ENCODE results near the gene APBA2. TPM values are rescaled to one million over a fixed set of nuclear protein-coding genes. Genes with fewer than 3 reads are reported as not detected.

The APBA2 gene
- total RNA-seq, 1 experiment from 2014 or later, result not detected

DNA sequence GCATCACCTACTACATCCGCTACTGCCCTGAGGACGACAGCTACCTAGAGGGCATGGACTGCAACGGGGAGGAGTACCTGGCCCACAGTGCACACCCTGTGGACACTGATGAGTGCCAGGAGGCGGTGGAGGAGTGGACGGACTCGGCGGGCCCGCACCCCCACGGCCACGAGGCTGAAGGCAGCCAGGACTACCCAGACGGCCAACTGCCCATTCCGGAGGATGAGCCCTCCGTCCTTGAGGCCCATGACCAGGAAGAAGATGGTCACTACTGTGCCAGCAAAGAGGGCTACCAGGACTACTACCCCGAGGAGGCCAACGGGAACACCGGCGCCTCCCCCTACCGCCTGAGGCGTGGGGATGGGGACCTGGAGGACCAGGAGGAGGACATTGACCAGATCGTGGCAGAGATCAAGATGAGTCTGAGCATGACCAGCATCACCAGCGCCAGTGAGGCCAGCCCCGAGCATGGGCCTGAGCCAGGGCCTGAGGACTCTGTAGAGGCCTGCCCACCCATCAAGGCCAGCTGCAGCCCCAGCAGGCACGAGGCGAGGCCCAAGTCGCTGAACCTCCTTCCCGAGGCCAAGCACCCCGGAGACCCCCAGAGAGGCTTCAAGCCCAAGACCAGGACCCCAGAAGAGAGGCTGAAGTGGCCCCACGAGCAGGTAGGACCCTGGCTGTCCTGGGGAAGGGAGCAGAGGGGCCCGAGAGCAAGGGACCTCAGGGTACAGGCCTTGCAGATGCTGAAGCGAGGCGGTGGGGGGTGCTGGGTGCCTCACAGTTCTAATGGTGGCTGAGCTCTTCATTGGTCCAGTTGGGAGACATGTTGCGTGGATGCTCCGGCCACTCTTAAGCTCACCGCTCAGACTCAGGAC, 168.6 kb downstream of the APBA2 start:
- Histone ChIP-seq H4K20me1 (ENCODE audit: insufficient read depth, low read depth, low read length) (no peaks in the 10 kb centered on the region), H3K27ac (ENCODE audit: low read length) (no peak overlapping the region), H3K9me3 (ENCODE audit: low read length) (no peaks in the 10 kb centered on the region), H3K79me2 (ENCODE audit: low read length) (no peaks in the 10 kb centered on the region), H3K4me1 (ENCODE audit: low read length) (no peaks in the 10 kb centered on the region), H3K36me3 (ENCODE audit: insufficient read depth, low read length) (no peaks in the 10 kb centered on the region), H3K9ac (ENCODE audit: low read length) (no peak overlapping the region), H2AFZ (ENCODE audit: low read length) (no peak overlapping the region), H3K27me3 (ENCODE audit: low read length) (no peaks in the 10 kb centered on the region), H3K4me3 (ENCODE audit: low read length) (no peak overlapping the region), H3K4me2 (ENCODE audit: low read depth, low read length, poor library complexity, severe bottlenecking) (no peak overlapping the region), H3K9me2 (replicated peaks; ENCODE audit: insufficient read depth, low read length) (no peaks in the 10 kb centered on the region)
- no peak for DNase-seq

DNA sequence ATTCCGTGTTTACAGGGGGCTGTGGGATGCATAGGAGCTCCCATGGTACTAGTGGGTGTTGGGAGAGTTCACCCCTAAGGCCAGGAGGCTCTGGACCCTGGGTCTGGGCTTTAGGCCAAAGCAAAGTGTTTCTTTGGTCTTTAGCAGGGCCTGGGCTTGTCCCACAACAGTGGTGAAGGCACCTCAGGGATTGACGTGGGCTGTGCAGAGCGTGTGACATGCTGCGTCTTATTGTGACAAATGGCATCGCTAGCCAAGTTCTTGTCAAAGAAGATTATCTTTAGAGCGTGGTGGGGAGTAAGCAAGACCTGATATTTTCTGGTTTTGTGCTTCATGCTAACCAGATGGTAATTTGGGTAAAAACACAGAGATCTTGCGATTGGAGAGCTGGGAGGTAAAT, 170.1 kb downstream of the APBA2 start:
- Histone ChIP-seq H3K36me3 (ENCODE audit: insufficient read depth, low read length) (no peaks in the 10 kb centered on the region), H3K4me3 (ENCODE audit: low read length) (no peak overlapping the region), H3K9me2 (replicated peaks; ENCODE audit: insufficient read depth, low read length) (no peaks in the 10 kb centered on the region), H4K20me1 (ENCODE audit: insufficient read depth, low read depth, low read length) (no peaks in the 10 kb centered on the region), H3K79me2 (ENCODE audit: low read length) (no peaks in the 10 kb centered on the region), H3K27me3 (ENCODE audit: low read length) (no peaks in the 10 kb centered on the region), H3K27ac (ENCODE audit: low read length) (no peak overlapping the region), H3K4me1 (ENCODE audit: low read length) (no peaks in the 10 kb centered on the region), H2AFZ (ENCODE audit: low read length) (no peak overlapping the region), H3K4me2 (ENCODE audit: low read depth, low read length, poor library complexity, severe bottlenecking) (no peak overlapping the region), H3K9ac (ENCODE audit: low read length) (no peak overlapping the region), H3K9me3 (ENCODE audit: low read length) (no peaks in the 10 kb centered on the region)
- no peak for DNase-seq

DNA sequence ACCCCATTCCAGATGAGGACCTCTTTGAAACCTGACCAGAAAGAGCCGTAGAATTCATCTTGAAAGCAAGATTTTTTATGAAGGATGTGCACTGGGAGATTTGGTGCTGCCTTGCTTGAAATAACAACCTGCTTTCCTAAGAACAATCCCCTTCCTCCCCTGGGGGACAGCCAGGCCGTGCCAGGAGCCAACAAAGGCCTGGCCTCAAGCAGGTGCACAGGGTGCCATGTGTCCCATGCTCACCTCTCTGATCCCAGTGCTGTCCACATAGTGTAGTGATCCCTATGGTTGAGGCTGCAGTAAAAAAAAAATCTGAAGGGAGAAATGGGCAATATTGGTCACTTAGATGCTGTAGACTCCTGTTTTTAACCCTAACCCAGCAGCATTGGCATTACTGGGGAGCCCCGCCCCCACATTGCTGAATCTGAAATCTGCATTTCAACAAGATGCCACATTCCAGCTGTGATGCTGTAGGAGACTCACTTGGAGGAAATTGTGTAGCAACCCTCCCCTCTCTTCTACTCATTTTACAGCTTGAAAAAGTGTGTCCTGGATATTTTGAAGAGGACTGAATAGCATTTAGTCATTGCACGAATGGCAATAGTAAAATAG, 171.2 kb downstream of the APBA2 start:
- Histone ChIP-seq H3K27me3 (ENCODE audit: low read length) (no peaks in the 10 kb centered on the region), H3K27ac (ENCODE audit: low read length) (no peak overlapping the region), H3K9me3 (ENCODE audit: low read length) (no peaks in the 10 kb centered on the region), H3K4me1 (ENCODE audit: low read length) (no peaks in the 10 kb centered on the region), H4K20me1 (ENCODE audit: insufficient read depth, low read depth, low read length) (no peaks in the 10 kb centered on the region), H3K9me2 (replicated peaks; ENCODE audit: insufficient read depth, low read length) (no peaks in the 10 kb centered on the region), H3K36me3 (ENCODE audit: insufficient read depth, low read length) (no peaks in the 10 kb centered on the region), H3K4me2 (ENCODE audit: low read depth, low read length, poor library complexity, severe bottlenecking) (no peak overlapping the region), H3K9ac (ENCODE audit: low read length) (no peak overlapping the region), H2AFZ (ENCODE audit: low read length) (no peak overlapping the region), H3K79me2 (ENCODE audit: low read length) (no peaks in the 10 kb centered on the region), H3K4me3 (ENCODE audit: low read length) (no peak overlapping the region)
- DNase-seq, result no peak

DNA sequence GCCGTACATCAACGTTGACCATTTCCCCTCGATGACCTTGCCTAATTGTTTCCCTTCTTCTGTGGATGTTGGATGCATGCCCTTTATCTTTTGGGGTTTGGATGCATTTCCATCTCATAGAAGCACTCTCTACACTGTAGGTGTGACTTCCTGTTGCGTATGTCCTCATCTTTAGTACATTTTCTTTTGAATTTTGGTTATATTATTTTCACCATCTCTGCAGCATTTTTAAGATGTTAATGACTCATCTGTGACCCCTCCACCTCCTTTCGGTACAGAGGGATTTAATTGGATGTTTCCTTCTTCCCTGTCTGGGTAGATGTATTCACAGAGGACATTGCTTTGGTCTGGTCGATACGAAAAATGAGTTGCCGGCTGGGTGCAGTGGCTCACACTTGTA, 172.1 kb downstream of the APBA2 start:
- Histone ChIP-seq H2AFZ (ENCODE audit: low read length) (no peak overlapping the region), H3K4me2 (ENCODE audit: low read depth, low read length, poor library complexity, severe bottlenecking) (no peak overlapping the region), H3K9me3 (ENCODE audit: low read length) (no peaks in the 10 kb centered on the region), H3K9ac (ENCODE audit: low read length) (no peak overlapping the region), H3K4me3 (ENCODE audit: low read length) (no peak overlapping the region), H4K20me1 (ENCODE audit: insufficient read depth, low read depth, low read length) (no peaks in the 10 kb centered on the region), H3K9me2 (replicated peaks; ENCODE audit: insufficient read depth, low read length) (no peaks in the 10 kb centered on the region), H3K36me3 (ENCODE audit: insufficient read depth, low read length) (no peaks in the 10 kb centered on the region), H3K79me2 (ENCODE audit: low read length) (no peaks in the 10 kb centered on the region), H3K27me3 (ENCODE audit: low read length) (no peaks in the 10 kb centered on the region), H3K4me1 (ENCODE audit: low read length) (no peaks in the 10 kb centered on the region), H3K27ac (ENCODE audit: low read length) (no peak overlapping the region)
- DNase-seq, result no peak

DNA sequence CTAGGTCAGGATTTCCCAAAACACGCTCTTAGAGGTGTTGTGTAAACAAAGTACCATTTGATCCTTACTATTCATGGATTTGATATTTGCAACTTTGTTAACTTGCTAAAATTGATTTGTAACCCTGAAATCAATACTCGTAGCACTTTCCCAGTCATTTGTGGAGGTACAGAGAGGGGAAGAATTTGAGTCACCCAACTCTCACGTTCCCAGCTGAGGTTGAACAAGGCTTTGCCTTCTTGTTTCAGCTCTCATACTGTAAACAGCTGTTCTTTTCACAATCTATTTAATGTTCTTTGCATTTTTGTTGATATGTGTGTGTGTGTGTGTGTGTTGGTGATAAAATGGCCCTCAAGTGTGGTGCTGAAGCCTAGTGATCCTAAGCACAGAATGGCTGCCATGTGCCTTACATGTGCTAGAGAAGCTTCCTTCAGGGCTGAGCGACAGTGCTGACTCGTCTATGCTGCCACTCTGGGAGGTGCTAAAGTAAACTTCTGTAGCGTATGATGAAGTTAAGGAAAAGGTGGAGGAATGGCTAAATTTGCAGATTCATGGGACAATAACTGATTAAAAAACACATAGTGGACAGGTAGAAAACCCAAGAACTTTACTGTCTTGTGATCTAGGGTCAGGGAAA, 173.2 kb downstream of the APBA2 start:
- H3K27me3 ChIP-seq (ENCODE audit: low read length), result no peaks in the 10 kb centered on the region
- no peaks in the 10 kb centered on the region for H3K9me3 ChIP-seq (ENCODE audit: low read length)
- H3K4me1 ChIP-seq (ENCODE audit: low read length), result no peaks in the 10 kb centered on the region
- no peak overlapping the region for H2AFZ ChIP-seq (ENCODE audit: low read length)
- no peak overlapping the region for H3K9ac ChIP-seq (ENCODE audit: low read length)
- H4K20me1 ChIP-seq (ENCODE audit: insufficient read depth, low read depth, low read length), result no peaks in the 10 kb centered on the region
- H3K36me3 ChIP-seq (ENCODE audit: insufficient read depth, low read length), result no peaks in the 10 kb centered on the region
- no peak overlapping the region for H3K4me3 ChIP-seq (ENCODE audit: low read length)
- H3K79me2 ChIP-seq (ENCODE audit: low read length), result no peaks in the 10 kb centered on the region
- no peaks in the 10 kb centered on the region for H3K9me2 ChIP-seq (replicated peaks; ENCODE audit: insufficient read depth, low read length)
- no peak overlapping the region for H3K4me2 ChIP-seq (ENCODE audit: low read depth, low read length, poor library complexity, severe bottlenecking)
- no peak overlapping the region for H3K27ac ChIP-seq (ENCODE audit: low read length)
- no peak for DNase-seq

DNA sequence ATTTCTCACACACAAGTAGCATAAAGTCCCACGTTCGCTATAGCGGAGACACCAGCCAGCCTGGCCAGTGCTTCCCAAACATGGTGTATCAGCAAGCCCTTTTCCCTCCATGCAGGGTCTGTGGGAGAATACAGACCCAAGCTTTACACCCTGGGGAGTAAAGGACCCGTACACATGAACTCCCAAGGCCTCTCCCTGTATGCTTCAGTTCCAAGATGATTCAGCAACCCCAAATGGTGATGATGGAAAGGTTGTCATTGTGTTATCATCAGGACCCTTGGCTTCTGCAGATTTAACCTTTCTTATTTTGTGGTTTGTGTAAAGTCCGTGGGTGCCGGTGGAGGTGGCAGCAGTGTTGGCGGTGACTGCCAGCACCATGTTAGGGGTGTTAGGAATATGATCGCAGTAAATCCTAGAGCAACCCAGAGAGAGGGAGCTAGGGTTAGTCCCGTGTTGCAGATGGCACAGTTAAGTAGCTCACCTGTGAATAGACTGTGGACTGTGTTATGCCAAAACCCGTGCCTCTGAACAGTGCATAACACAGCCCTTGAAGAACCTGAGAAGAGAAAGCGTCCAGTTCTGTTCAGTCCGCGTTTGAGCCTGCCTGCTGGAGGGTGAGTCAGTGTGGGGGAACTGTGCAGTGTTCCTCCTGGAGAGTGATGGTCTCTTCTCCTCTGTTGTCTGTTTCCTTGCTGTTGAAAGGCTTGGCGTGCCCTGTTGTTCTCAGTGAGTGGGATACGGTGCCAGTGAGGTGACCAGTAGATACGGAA, 174.3 kb downstream of the APBA2 start:
- DNase-seq, result no peak
- no peaks in the 10 kb centered on the region for H3K36me3 ChIP-seq (ENCODE audit: insufficient read depth, low read length)
- no peak overlapping the region for H2AFZ ChIP-seq (ENCODE audit: low read length)
- H4K20me1 ChIP-seq (ENCODE audit: insufficient read depth, low read depth, low read length), result no peaks in the 10 kb centered on the region
- no peaks in the 10 kb centered on the region for H3K9me2 ChIP-seq (replicated peaks; ENCODE audit: insufficient read depth, low read length)
- no peaks in the 10 kb centered on the region for H3K4me1 ChIP-seq (ENCODE audit: low read length)
- no peak overlapping the region for H3K27ac ChIP-seq (ENCODE audit: low read length)
- no peaks in the 10 kb centered on the region for H3K9me3 ChIP-seq (ENCODE audit: low read length)
- no peaks in the 10 kb centered on the region for H3K27me3 ChIP-seq (ENCODE audit: low read length)
- H3K9ac ChIP-seq (ENCODE audit: low read length), result no peak overlapping the region
- no peak overlapping the region for H3K4me3 ChIP-seq (ENCODE audit: low read length)
- no peaks in the 10 kb centered on the region for H3K79me2 ChIP-seq (ENCODE audit: low read length)
- H3K4me2 ChIP-seq (ENCODE audit: low read depth, low read length, poor library complexity, severe bottlenecking), result no peak overlapping the region

DNA sequence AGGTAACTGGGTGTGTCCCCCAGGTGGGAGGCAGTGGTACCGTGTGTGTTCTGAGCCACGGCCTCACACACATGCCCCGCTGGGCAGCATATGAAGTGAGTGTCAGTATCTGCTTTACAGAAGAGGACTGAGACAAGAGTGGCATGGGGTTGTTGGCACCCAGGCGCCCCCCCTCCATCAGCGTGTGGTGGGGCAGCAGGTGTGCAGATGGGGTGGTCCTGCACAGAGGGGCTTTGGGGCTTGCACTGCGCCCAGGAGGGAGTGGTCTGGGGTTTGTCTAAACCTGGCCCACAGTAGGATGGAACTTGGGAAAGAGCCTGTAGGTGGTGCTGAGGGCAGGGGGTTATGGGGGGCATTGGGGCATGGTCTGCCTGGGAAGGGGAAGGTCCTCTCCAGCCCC, 176.0 kb downstream of the APBA2 start:
- Histone ChIP-seq H3K27ac (ENCODE audit: low read length) (no peak overlapping the region), H3K9me2 (replicated peaks; ENCODE audit: insufficient read depth, low read length) (no peaks in the 10 kb centered on the region), H3K4me1 (ENCODE audit: low read length) (no peaks in the 10 kb centered on the region), H3K9me3 (ENCODE audit: low read length) (no peaks in the 10 kb centered on the region), H3K4me3 (ENCODE audit: low read length) (no peak overlapping the region), H4K20me1 (ENCODE audit: insufficient read depth, low read depth, low read length) (no peaks in the 10 kb centered on the region), H3K4me2 (ENCODE audit: low read depth, low read length, poor library complexity, severe bottlenecking) (no peak overlapping the region), H3K36me3 (ENCODE audit: insufficient read depth, low read length) (no peaks in the 10 kb centered on the region), H2AFZ (ENCODE audit: low read length) (no peak overlapping the region), H3K27me3 (ENCODE audit: low read length) (no peaks in the 10 kb centered on the region), H3K9ac (ENCODE audit: low read length) (no peak overlapping the region), H3K79me2 (ENCODE audit: low read length) (no peaks in the 10 kb centered on the region)
- no peak for DNase-seq

DNA sequence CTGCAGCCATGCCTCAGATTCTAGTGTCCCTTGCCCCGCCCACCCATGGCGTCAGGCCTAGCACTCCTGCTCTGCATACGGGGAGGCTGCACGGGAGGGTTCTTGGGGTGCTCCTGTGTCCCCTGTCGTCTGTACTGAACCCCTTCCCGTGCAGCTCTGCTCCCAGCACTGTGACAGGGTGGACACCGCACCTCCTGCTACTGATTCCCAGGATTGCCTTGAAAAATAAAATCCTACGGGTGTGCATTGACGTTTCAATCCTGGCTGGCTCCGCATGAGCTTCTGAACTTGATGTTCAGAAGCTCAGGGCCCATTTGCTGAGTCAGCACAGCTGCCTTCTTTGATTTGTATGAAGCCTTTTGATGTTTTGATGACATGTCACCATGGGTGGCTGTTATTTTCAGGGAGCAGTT, 176.4 kb downstream of the APBA2 start:
- H3K4me3 ChIP-seq (ENCODE audit: low read length), result no peak overlapping the region
- H3K9me3 ChIP-seq (ENCODE audit: low read length), result no peaks in the 10 kb centered on the region
- H3K4me2 ChIP-seq (ENCODE audit: low read depth, low read length, poor library complexity, severe bottlenecking), result no peak overlapping the region
- H4K20me1 ChIP-seq (ENCODE audit: insufficient read depth, low read depth, low read length), result no peaks in the 10 kb centered on the region
- H3K27ac ChIP-seq (ENCODE audit: low read length), result no peak overlapping the region
- H2AFZ ChIP-seq (ENCODE audit: low read length), result no peak overlapping the region
- no peaks in the 10 kb centered on the region for H3K4me1 ChIP-seq (ENCODE audit: low read length)
- DNase-seq, result no peak
- no peaks in the 10 kb centered on the region for H3K9me2 ChIP-seq (replicated peaks; ENCODE audit: insufficient read depth, low read length)
- no peak overlapping the region for H3K9ac ChIP-seq (ENCODE audit: low read length)
- H3K36me3 ChIP-seq (ENCODE audit: insufficient read depth, low read length), result no peaks in the 10 kb centered on the region
- no peaks in the 10 kb centered on the region for H3K27me3 ChIP-seq (ENCODE audit: low read length)
- no peaks in the 10 kb centered on the region for H3K79me2 ChIP-seq (ENCODE audit: low read length)
